HG03378 (cell line): ENCODE data around the gene IL1R1.

Experiments
- ATAC-seq: cut with Tn5 transposase; IDR thresholded peaks from one replicate; pipeline ENCODE4 v1.9.1; 2021; ENCODE audit warnings: mild to moderate bottlenecking, moderate library complexity; ENCODE audit not compliant: unreplicated experiment

The IL1R1 gene

GRCh38 chr2:102137138-102137537, 5.4 kb upstream of the IL1R1 start:
- ATAC-seq = no peak

- no peak for ATAC-seq
These were observed 4.2 kb upstream of the IL1R1 start for GRCh38 chr2:102138331-102138730.

- no peak for ATAC-seq
These were observed 2.7 kb upstream of the IL1R1 start for GRCh38 chr2:102139851-102140250.

- no peak for ATAC-seq
These were observed 2.2 kb upstream of the IL1R1 start for GRCh38 chr2:102140377-102140776.

GRCh38 chr2:102141011-102141943, 1.3 kb upstream of the IL1R1 start:
- ATAC-seq = no peak

GRCh38 chr2:102142829-102143449, 393 bp downstream of the IL1R1 start:
- ATAC-seq = no peak

- ATAC-seq = no peak
These were observed 972 bp downstream of the IL1R1 start for GRCh38 chr2:102143450-102143985.

GRCh38 chr2:102144128-102144527, 1.6 kb downstream of the IL1R1 start:
- ATAC-seq = no peak

GRCh38 chr2:102145107-102145506, 2.6 kb downstream of the IL1R1 start:
- no peak for ATAC-seq

- ATAC-seq = no peak
These were observed 3.4 kb downstream of the IL1R1 start for GRCh38 chr2:102145934-102146333.

GRCh38 chr2:102147935-102148334, 5.4 kb downstream of the IL1R1 start:
- no peak for ATAC-seq

- ATAC-seq = no peak
These were observed 6.7 kb downstream of the IL1R1 start for GRCh38 chr2:102149243-102149642.

- no peak for ATAC-seq
These were observed 7.3 kb downstream of the IL1R1 start for GRCh38 chr2:102149644-102150455.

- ATAC-seq = no peak
These were observed 11.8 kb downstream of the IL1R1 start for GRCh38 chr2:102154364-102154763.

- no peak for ATAC-seq
These were observed 12.6 kb downstream of the IL1R1 start for GRCh38 chr2:102154946-102155702.

GRCh38 chr2:102155703-102156515, 13.4 kb downstream of the IL1R1 start:
- no peak for ATAC-seq

GRCh38 chr2:102158011-102158755, 15.6 kb downstream of the IL1R1 start:
- ATAC-seq = no peak

GRCh38 chr2:102159295-102159694, 16.7 kb downstream of the IL1R1 start:
- ATAC-seq = no peak
